ENCODE results near the gene CPNE9.
"Not testable (repeated sequence)": the region's sequence is repeated elsewhere in the genome, so short reads cannot be mapped to it uniquely, and the experiment has no call there.

The CPNE9 gene

GRCh38 chr3:9770276-9770812 is 66.7 kb downstream of the CPNE9 start:
- Histone ChIP-seq H3K9ac (ENCODE audit: low read length) (no peak overlapping the region), H3K79me2 (ENCODE audit: insufficient read depth, low read length) (no peaks in the 10 kb centered on the region)

DNA sequence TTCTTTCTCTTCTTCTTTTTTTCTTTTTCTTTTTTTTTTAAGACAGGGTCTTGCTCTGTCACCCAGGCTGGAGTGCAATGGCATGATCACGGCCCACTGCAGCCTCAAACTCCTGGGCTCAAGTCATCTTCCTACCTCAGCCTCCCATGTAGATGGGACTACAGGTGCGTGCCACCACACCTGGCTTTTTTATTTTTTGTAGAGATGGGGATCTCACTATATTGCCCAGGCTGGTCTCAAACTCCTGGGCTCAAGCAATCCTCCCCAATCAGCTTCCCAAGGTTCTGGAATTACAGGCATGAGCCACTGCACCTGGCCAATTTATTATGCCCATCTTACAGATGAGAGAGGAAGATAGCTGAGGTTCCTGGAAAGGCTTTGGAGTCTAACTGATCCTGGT is 67.4 kb downstream of the CPNE9 start:
- H3K79me2 ChIP-seq (ENCODE audit: insufficient read depth, low read length); H3K27ac ChIP-seq (ENCODE audit: low read depth, low read length, poor library complexity, severe bottlenecking); H3K4me1 ChIP-seq (ENCODE audit: insufficient read depth, low read length, severe bottlenecking); H3K9ac ChIP-seq (ENCODE audit: low read length); H3K27me3 ChIP-seq (ENCODE audit: insufficient read depth, low read length); H3K9me3 ChIP-seq (ENCODE audit: low read length); H2AFZ ChIP-seq (ENCODE audit: low read length); H3F3A ChIP-seq (ENCODE audit: insufficient read depth, low read length); H4K20me1 ChIP-seq (ENCODE audit: insufficient read depth, low read length); H3K9me2 ChIP-seq (ENCODE audit: low read depth, low read length); H3K4me3 ChIP-seq (ENCODE audit: low read depth, low read length, poor library complexity, severe bottlenecking); H3K4me2 ChIP-seq (ENCODE audit: low read length); H3K36me3 ChIP-seq (ENCODE audit: insufficient read depth, low read length): not testable (repeated sequence)

More at GRCh38 chr3:9770276-9770812, 66.7 kb downstream of the CPNE9 start:
- H3K27ac ChIP-seq (ENCODE audit: low read depth, low read length, poor library complexity, severe bottlenecking): no peak overlapping the region
- no peaks in the 10 kb centered on the region for H4K20me1 ChIP-seq (ENCODE audit: insufficient read depth, low read length)
- TF ChIP-seq EZH2 (IDR thresholded peaks at IDR 0.05; ENCODE audit: borderline replicate concordance, low read length): no peak
- TF ChIP-seq, protein P1, sequence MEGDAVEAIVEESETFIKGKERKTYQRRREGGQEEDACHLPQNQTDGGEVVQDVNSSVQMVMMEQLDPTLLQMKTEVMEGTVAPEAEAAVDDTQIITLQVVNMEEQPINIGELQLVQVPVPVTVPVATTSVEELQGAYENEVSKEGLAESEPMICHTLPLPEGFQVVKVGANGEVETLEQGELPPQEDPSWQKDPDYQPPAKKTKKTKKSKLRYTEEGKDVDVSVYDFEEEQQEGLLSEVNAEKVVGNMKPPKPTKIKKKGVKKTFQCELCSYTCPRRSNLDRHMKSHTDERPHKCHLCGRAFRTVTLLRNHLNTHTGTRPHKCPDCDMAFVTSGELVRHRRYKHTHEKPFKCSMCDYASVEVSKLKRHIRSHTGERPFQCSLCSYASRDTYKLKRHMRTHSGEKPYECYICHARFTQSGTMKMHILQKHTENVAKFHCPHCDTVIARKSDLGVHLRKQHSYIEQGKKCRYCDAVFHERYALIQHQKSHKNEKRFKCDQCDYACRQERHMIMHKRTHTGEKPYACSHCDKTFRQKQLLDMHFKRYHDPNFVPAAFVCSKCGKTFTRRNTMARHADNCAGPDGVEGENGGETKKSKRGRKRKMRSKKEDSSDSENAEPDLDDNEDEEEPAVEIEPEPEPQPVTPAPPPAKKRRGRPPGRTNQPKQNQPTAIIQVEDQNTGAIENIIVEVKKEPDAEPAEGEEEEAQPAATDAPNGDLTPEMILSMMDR (IDR thresholded peaks at IDR 0.05; ENCODE audit: low read length): no peak
- no peaks in the 10 kb centered on the region for H3K9me2 ChIP-seq (ENCODE audit: low read depth, low read length)
- H3K4me1 ChIP-seq (ENCODE audit: insufficient read depth, low read length, severe bottlenecking): peaks cover 8% of the 10 kb centered on the region
- H3K4me3 ChIP-seq (ENCODE audit: low read depth, low read length, poor library complexity, severe bottlenecking): no peak overlapping the region
- H3K4me2 ChIP-seq (ENCODE audit: low read length): peak overlapping the region; percentile 51; the same call in 1 of the 2 replicates
- H3F3A ChIP-seq (ENCODE audit: insufficient read depth, low read length): 0 out of 2 replicates have a peak, but pooled peaks cover 3% of the 10 kb centered on the region
- no peak overlapping the region for H2AFZ ChIP-seq (ENCODE audit: low read length)
- H3K27me3 ChIP-seq (ENCODE audit: insufficient read depth, low read length): no peaks in the 10 kb centered on the region
- no peaks in the 10 kb centered on the region for H3K9me3 ChIP-seq (ENCODE audit: low read length)
- no peaks in the 10 kb centered on the region for H3K36me3 ChIP-seq (ENCODE audit: insufficient read depth, low read length)

- Histone ChIP-seq H3F3A (ENCODE audit: insufficient read depth, low read length) (no peaks in the 10 kb centered on the region), H3K4me1 (ENCODE audit: insufficient read depth, low read length, severe bottlenecking) (peaks cover 31% of the 10 kb centered on the region), H3K9me2 (ENCODE audit: low read depth, low read length) (no peaks in the 10 kb centered on the region), H3K36me3 (ENCODE audit: insufficient read depth, low read length) (peaks cover 6% of the 10 kb centered on the region; the same call in 1 of the 2 replicates), H3K27me3 (ENCODE audit: insufficient read depth, low read length) (no peaks in the 10 kb centered on the region), H3K9me3 (ENCODE audit: low read length) (no peaks in the 10 kb centered on the region), H3K79me2 (ENCODE audit: insufficient read depth, low read length) (no peaks in the 10 kb centered on the region), H4K20me1 (ENCODE audit: insufficient read depth, low read length) (no peaks in the 10 kb centered on the region), H2AFZ (ENCODE audit: low read length) (no peak overlapping the region), H3K27ac (ENCODE audit: low read depth, low read length, poor library complexity, severe bottlenecking) (no peak overlapping the region), H3K9ac (ENCODE audit: low read length) (no peak overlapping the region), H3K4me2 (ENCODE audit: low read length) (no peak overlapping the region), H3K4me3 (ENCODE audit: low read depth, low read length, poor library complexity, severe bottlenecking) (no peak overlapping the region)
- TF ChIP-seq, protein P1 (IDR thresholded peaks at IDR 0.05; ENCODE audit: low read length): no peak
- TF ChIP-seq EZH2 (IDR thresholded peaks at IDR 0.05; ENCODE audit: borderline replicate concordance, low read length): no peak
Measured at GRCh38 chr3:9776896-9777693, 73.5 kb downstream of the CPNE9 start.
